Measurements from ENCODE around the gene MEN1. TPM values are rescaled to one million over a fixed set of nuclear protein-coding genes. Genes with fewer than 3 reads are reported as not detected.

Gene MEN1
- total RNA-seq, 1 experiment from 2014 or later = 29.2 TPM

DNA sequence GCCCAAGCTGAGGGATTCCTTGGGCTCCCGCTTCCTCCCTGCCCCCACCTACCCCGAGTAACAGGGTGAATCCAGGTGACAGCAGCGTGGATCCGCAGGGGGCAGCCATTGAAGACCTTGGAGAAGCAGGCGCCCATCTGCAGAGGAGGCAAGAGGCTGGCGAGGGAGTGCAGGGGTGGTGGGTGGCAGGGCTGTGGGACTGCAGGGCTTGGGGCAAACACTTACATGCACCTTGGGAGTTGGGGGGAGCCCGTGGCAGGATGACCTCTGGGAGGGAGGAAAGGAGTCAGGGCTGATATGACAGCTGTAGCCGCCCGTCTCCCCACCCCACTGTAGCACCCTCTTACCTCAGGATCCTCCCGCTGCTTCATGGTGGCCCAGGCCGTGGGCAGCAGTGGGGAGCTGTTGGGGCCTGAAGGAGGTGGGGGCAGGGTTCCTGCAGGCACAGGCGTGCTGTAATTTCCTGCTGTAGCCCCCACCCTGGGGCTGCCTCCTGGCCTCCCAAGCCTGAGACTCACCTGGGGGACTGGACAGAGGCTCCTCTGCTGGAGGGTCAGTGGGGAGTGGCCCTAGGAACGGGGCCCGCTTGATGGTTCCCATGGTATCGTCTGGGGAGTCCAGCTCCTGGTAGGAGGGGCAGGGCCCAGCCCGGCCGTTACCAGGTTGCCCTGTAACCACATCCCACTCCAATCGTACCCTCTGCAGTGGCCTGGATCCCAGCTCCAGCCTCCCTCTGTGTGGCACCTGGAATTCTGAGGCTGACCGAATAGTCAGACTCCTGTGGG is 13.4 kb downstream of the MEN1 start:
- ChIA-PET CTCF (no interaction called here), POLR2A (no interaction called here)
- Mint-ChIP-seq H3K36me3 (ENCODE audit: insufficient read depth, unreplicated experiment) (no peaks in the 10 kb centered on the region), H3K4me1 (ENCODE audit: insufficient read depth, unreplicated experiment) (no peaks in the 10 kb centered on the region), H3K27me3 (ENCODE audit: insufficient read depth, unreplicated experiment) (no peaks in the 10 kb centered on the region), H3K4me3 (ENCODE audit: unreplicated experiment) (no peak overlapping the region), H3K27ac (ENCODE audit: low read depth, unreplicated experiment) (no peak overlapping the region), H3K9me3 (ENCODE audit: unreplicated experiment) (no peaks in the 10 kb centered on the region)
- BruUV-seq (replicated peaks) = no TSS peak
- TF ChIP-seq, protein P1, sequence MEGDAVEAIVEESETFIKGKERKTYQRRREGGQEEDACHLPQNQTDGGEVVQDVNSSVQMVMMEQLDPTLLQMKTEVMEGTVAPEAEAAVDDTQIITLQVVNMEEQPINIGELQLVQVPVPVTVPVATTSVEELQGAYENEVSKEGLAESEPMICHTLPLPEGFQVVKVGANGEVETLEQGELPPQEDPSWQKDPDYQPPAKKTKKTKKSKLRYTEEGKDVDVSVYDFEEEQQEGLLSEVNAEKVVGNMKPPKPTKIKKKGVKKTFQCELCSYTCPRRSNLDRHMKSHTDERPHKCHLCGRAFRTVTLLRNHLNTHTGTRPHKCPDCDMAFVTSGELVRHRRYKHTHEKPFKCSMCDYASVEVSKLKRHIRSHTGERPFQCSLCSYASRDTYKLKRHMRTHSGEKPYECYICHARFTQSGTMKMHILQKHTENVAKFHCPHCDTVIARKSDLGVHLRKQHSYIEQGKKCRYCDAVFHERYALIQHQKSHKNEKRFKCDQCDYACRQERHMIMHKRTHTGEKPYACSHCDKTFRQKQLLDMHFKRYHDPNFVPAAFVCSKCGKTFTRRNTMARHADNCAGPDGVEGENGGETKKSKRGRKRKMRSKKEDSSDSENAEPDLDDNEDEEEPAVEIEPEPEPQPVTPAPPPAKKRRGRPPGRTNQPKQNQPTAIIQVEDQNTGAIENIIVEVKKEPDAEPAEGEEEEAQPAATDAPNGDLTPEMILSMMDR (IDR thresholded peaks at IDR 0.05; ENCODE audit: unreplicated experiment) = no peak
- intact Hi-C loops (cut with micrococcal nuclease) = no loop called here
- no peak for DNase-seq (ENCODE audit: unreplicated experiment)

DNA sequence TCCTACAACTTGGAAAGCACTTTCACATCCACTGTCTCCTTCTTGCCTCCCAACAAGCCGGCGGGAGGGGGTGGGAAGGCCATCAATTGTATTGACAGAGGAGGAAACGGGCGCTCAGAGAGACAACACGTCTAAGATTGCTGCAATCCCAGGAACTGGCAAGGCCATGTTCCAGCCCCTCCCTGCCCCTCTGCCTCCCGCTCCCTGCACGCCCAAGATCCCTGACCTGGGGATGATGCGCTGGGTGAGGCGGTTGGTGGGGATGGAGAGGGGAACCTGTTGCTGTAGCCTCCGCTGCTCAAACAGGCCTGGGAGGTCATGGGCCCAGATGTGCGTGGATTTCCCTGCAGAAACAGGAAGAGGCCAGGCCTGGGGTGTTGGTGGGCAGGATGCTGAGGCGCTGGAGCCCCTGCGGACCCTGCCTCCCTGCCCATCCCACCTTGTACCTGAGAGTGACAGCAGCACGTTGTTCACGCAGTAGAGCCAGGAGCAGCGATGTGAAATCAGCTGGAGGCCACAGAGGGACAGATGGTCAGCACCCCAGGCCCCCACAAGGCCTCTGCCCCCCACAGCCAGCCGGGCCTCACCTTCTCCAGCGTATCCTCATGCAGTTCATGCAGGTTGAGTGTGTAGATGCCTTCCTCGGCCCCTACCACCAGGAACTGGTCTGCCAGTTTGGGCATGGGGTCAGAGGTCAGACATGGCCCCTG is 14.1 kb downstream of the MEN1 start:
- CTCF ChIA-PET = interaction anchor here (0.5 kb wide), 1 partner anchor 12 kb away, joined by 3 read pairs; no protein-coding TSS in a partner anchor
- Mint-ChIP-seq H3K27ac (ENCODE audit: low read depth, unreplicated experiment) (no peak overlapping the region), H3K36me3 (ENCODE audit: insufficient read depth, unreplicated experiment) (no peaks in the 10 kb centered on the region), H3K27me3 (ENCODE audit: insufficient read depth, unreplicated experiment) (no peaks in the 10 kb centered on the region), H3K4me1 (ENCODE audit: insufficient read depth, unreplicated experiment) (no peaks in the 10 kb centered on the region), H3K4me3 (ENCODE audit: unreplicated experiment) (no peak overlapping the region), H3K9me3 (ENCODE audit: unreplicated experiment) (no peaks in the 10 kb centered on the region)
- POLR2A ChIA-PET = no interaction called here
- no peak for DNase-seq (ENCODE audit: unreplicated experiment)
- no TSS peak for BruUV-seq (replicated peaks)
- intact Hi-C loops (cut with micrococcal nuclease) = no loop called here
- TF ChIP-seq, protein P1 (IDR thresholded peaks at IDR 0.05; ENCODE audit: unreplicated experiment) = no peak

DNA sequence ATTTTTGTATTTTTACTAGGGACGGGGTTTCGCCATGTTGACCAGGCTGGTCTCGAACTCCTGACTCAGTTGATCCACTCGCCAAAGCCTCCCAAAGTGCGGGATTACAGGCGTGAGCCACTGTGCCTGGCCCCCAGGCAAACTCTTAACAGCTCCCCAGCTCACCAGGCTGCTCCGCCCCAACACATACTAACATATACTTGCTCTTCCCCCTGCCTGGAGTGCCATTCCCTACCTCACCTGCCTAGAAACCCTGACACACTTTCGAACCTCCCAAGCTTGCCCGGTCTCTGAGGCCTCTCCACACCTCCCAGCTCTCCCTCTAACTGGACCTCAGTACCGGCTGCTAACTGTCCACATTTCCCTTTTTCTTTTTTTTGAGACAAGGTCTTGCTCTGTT is 15.8 kb downstream of the MEN1 start:
- intact Hi-C loops (cut with micrococcal nuclease) = no loop called here
- no peaks in the 10 kb centered on the region for H3K27me3 Mint-ChIP-seq (ENCODE audit: insufficient read depth, unreplicated experiment)
- no TSS peak for BruUV-seq (replicated peaks)
- ChIA-PET POLR2A (interaction anchor here (0.9 kb wide), 1 partner anchor 9 kb away, joined by 3 read pairs; the partner anchor contains the start of gene MAP4K2), CTCF (interaction anchor here (0.6 to 1.1 kb wide), 3 partner anchors 9 to 478 kb away, joined by 3 read pairs; partner anchors contain the start of gene CDC42BPG)
- no peaks in the 10 kb centered on the region for H3K9me3 Mint-ChIP-seq (ENCODE audit: unreplicated experiment)
- H3K4me1 Mint-ChIP-seq (ENCODE audit: insufficient read depth, unreplicated experiment) = no peaks in the 10 kb centered on the region
- DNase-seq (ENCODE audit: unreplicated experiment) = no peak
- no peak overlapping the region for H3K4me3 Mint-ChIP-seq (ENCODE audit: unreplicated experiment)
- peak overlapping the region; percentile 43 for H3K27ac Mint-ChIP-seq (ENCODE audit: low read depth, unreplicated experiment)
- no peaks in the 10 kb centered on the region for H3K36me3 Mint-ChIP-seq (ENCODE audit: insufficient read depth, unreplicated experiment)
- TF ChIP-seq, protein P1 (IDR thresholded peaks at IDR 0.05; ENCODE audit: unreplicated experiment) = no peak
